NOMO-1 (cell line): ENCODE measurements around the gene HNRNPA1.

Source experiments
- DNase-seq, 2 experiments: peaks; one replicate each; lab custom pipeline; 2025; ENCODE audit not compliant: unreplicated experiment in 2 of 2; lab: John Stamatoyannopoulos, UW

Gene HNRNPA1

GRCh38 chr12:54331461-54331860 is 50.9 kb downstream of the HNRNPA1 start:
- no peak for DNase-seq

- DNase-seq, result no peak
Measured at GRCh38 chr12:54333420-54334034, 53.0 kb downstream of the HNRNPA1 start.
